Measurements from ENCODE around the gene CHCHD3. TPM values are rescaled to one million over a fixed set of nuclear protein-coding genes. Genes with fewer than 3 reads are reported as not detected.

Gene CHCHD3
- total RNA-seq, 1 donor from 2014 or later = 71.0 TPM

GRCh38 chr7:132953468-132953867, 128.4 kb downstream of the CHCHD3 start:
- no peak overlapping the region for H3K4me3 Mint-ChIP-seq
- H3K36me3 Mint-ChIP-seq = peaks cover 9% of the 10 kb centered on the region
- no peak overlapping the region for H3K27ac Mint-ChIP-seq
- H3K4me1 Mint-ChIP-seq (ENCODE audit: unreplicated experiment) = peaks cover 4% of the 10 kb centered on the region
- no peaks in the 10 kb centered on the region for H3K27me3 Mint-ChIP-seq
- DNase-seq (ENCODE audit: extremely low spot score, unreplicated experiment) = no peak
- TF ChIP-seq CTCF (conservative IDR thresholded peaks at IDR 0.05) = no peak
- no peaks in the 10 kb centered on the region for H3K9me3 Mint-ChIP-seq

GRCh38 chr7:132950725-132951124, 131.2 kb downstream of the CHCHD3 start:
- H3K27me3 Mint-ChIP-seq = no peaks in the 10 kb centered on the region
- no peak overlapping the region for H3K27ac Mint-ChIP-seq
- no peak for DNase-seq (ENCODE audit: extremely low spot score, unreplicated experiment)
- H3K4me1 Mint-ChIP-seq (ENCODE audit: unreplicated experiment) = peaks cover 4% of the 10 kb centered on the region
- no peak overlapping the region for H3K4me3 Mint-ChIP-seq
- H3K9me3 Mint-ChIP-seq = no peaks in the 10 kb centered on the region
- peaks cover 9% of the 10 kb centered on the region for H3K36me3 Mint-ChIP-seq
- TF ChIP-seq CTCF (conservative IDR thresholded peaks at IDR 0.05) = no peak

- peaks cover 5% of the 10 kb centered on the region for H3K4me1 Mint-ChIP-seq (ENCODE audit: unreplicated experiment)
- H3K27ac Mint-ChIP-seq = no peak overlapping the region
These were observed 134.9 kb downstream of the CHCHD3 start for GRCh38 chr7:132947011-132947410.

GRCh38 chr7:132944774-132945173, 137.1 kb downstream of the CHCHD3 start:
- Mint-ChIP-seq H3K4me1 (ENCODE audit: unreplicated experiment) (peaks cover 5% of the 10 kb centered on the region), H3K27me3 (no peaks in the 10 kb centered on the region), H3K36me3 (peaks cover 5% of the 10 kb centered on the region), H3K27ac (no peak overlapping the region), H3K4me3 (no peak overlapping the region), H3K9me3 (no peaks in the 10 kb centered on the region)
- no peak for DNase-seq (ENCODE audit: extremely low spot score, unreplicated experiment)
- no peak for TF ChIP-seq CTCF (conservative IDR thresholded peaks at IDR 0.05)

More at GRCh38 chr7:132947011-132947410, 134.9 kb downstream of the CHCHD3 start:
- no peaks in the 10 kb centered on the region for H3K9me3 Mint-ChIP-seq
- TF ChIP-seq CTCF (conservative IDR thresholded peaks at IDR 0.05) = no peak
- no peak overlapping the region for H3K4me3 Mint-ChIP-seq
- H3K27me3 Mint-ChIP-seq = no peaks in the 10 kb centered on the region
- H3K36me3 Mint-ChIP-seq = peaks cover 5% of the 10 kb centered on the region
- no peak for DNase-seq (ENCODE audit: extremely low spot score, unreplicated experiment)

GRCh38 chr7:132943645-132944044, 138.2 kb downstream of the CHCHD3 start:
- Mint-ChIP-seq H3K27ac (no peak overlapping the region), H3K9me3 (no peaks in the 10 kb centered on the region), H3K36me3 (no peaks in the 10 kb centered on the region), H3K4me1 (ENCODE audit: unreplicated experiment) (peaks cover 5% of the 10 kb centered on the region), H3K4me3 (no peak overlapping the region), H3K27me3 (no peaks in the 10 kb centered on the region)
- no peak for TF ChIP-seq CTCF (conservative IDR thresholded peaks at IDR 0.05)
- no peak for DNase-seq (ENCODE audit: extremely low spot score, unreplicated experiment)

GRCh38 chr7:132942701-132943100, 139.2 kb downstream of the CHCHD3 start:
- no peak for TF ChIP-seq CTCF (conservative IDR thresholded peaks at IDR 0.05)

More at GRCh38 chr7:132942701-132943100, 139.2 kb downstream of the CHCHD3 start:
- no peaks in the 10 kb centered on the region for H3K27me3 Mint-ChIP-seq
- no peak overlapping the region for H3K27ac Mint-ChIP-seq
- peaks cover 5% of the 10 kb centered on the region for H3K4me1 Mint-ChIP-seq (ENCODE audit: unreplicated experiment)
- H3K9me3 Mint-ChIP-seq = no peaks in the 10 kb centered on the region
- H3K4me3 Mint-ChIP-seq = no peak overlapping the region
- DNase-seq (ENCODE audit: extremely low spot score, unreplicated experiment) = no peak
- H3K36me3 Mint-ChIP-seq = no peaks in the 10 kb centered on the region
